SKM-1 treated with dmso at 0.1 percent for 144 hours (cell line): Measurements from ENCODE around the gene CELA1.
"Not testable (repeated sequence)": the region's sequence is repeated elsewhere in the genome, so short reads cannot be mapped to it uniquely, and the experiment has no call there.

Experiments used
- DNase-seq: peaks from one replicate; lab custom pipeline; 2025; ENCODE audit not compliant: unreplicated experiment; lab: John Stamatoyannopoulos, UW

CELA1 gene

DNA sequence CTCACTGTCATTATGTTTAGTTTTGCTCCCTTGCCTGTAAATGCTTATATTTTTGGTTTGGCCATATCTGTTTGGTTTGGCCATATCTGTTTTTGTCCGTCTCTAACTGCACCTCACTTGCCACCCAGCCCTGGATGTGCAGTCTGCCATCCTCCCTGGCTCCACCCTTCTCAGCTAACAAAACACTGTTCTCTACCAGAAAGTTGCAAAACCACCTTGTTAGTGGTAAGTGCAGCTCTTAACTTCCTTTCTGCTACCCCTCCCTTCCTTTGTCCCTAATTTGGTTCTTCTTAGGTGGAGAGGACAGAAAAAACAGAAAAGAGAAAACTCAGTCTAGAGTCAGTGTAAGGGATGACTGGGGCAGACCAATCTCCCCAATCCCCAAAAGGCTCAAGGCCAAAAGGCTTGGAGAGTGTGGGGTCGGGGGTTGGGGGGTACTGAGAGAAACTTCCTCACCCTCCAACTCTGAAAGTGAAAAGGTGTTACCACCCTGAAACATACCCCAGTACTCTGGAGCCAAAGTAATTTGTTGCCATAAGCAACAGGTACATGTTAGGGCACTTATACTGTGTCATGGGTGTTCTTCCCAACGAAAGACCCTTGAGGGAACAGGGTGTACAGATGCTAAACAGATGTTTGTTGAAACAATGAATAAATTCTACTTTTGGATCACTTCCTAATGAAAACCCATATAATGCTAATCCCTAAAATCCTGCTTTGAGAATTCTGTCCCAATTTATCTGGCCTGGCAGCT lies 27.5 kb downstream of the CELA1 start:
- peak; percentile 74 for DNase-seq

DNA sequence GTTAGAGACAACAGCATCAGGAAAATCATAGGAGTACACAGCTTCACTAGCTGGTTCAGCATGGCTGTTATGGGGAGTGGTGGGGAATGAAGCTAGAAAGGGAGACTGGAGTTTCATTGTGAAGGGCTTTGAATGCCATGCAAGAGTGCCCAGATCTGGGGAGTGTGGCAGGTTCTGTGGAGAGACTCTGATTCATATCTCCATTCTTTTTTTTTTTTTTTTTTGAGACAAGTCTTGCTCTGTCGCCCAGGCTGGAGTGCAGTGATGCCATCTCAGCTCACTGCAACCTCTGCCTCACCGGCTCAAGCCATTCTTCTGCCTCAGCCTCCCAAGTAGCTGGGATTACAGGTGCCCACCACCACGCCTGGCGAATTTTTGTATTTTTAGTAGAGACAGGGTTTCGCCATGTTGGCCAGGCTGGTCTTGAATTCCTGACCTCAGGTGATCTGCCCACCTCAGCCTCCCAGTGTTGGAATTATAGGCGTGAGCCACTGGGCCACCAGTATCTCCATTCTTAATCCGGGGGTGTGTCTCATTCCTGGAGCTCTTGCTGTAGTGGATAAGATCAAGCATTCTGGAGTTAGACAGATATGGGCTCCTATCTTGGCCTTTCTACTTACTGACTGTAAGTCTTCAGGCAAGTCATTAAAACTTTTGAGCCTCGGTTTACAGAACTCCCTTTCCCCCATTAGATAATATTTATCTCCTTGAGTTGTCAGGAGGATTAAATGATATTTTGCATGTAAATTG lies 28.2 kb downstream of the CELA1 start:
- not testable (repeated sequence) for DNase-seq

DNA sequence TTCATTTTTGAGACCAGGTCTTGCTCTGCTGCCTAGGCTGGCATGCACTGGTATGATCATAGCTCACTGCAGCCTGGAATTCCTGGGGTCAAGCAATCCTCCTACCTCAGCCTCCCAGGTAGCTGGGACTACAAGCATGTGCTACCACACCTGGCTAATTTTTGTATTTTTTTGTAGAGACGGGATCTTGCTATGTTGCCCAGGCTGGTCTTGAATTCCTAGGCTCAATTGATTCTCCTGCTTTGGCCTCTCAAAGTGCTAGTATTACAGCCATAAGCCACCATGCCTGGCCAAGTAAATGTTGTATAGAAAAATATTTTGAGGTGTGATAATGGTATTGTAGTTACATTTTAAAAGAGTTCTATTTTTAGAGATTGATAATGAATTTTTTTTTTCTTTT lies 35.1 kb downstream of the CELA1 start:
- DNase-seq = no peak

DNA sequence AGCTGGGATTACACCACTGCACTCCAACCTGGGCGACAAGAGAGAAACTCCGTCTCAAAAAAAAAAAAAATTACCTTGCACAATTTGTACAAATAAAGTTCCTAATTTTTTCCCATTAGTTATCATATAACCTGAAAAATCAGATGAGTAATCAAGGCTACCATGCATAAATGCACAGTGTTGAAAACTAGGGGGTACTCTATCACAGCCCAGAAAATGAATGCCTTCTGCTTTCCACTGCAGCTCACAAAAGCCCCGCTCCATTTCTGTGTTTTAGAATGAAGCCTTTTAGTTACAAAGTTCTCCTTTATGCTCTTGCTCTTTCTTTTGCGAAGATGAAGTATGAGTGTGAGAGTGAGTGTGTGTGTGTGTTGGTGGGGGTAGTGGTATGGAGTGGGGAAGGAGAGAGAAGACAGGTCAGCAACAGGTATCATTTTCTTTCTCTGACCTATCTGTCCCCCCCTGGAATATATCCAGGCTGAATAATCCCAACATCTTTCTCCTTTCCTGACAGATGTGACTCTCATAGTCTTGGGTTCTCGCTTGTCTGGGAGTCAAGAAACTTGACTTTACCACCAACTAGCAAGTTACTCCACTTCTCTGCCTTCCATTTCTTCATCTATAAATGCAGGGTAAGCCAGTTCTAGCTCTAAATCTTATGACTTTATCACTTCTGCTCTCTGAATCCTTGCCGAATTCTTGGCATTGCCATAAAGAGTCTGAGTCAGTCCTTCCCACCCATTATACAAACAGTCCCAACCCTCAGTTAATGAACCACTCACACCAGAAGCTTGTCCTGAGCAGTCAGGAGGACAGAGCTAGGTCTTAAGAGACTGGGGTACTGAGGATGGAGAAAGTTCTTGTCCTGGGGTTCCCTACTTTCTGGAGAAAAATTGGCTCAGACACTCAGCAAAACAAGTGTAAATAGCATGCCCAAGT lies 38.6 kb downstream of the CELA1 start:
- DNase-seq = no peak

DNA sequence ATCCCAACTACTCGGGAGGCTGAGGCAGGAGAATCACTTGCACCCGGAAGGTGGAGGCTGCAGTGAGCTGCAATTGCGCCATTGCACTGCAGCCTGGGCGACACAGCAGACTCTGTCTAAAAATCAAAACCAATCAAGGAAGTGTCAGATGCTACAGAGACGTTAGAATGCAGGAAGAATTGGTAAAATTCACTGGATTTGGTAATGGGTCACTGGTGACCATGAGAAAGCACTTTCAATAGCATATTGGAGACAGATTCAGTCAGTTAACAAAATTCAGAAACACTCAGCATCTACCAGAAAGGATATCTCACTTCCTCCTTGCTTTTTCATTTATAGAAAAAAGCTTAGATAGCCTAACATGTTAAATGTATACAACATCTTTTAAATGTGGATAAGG lies 40.0 kb downstream of the CELA1 start:
- DNase-seq = no peak

DNA sequence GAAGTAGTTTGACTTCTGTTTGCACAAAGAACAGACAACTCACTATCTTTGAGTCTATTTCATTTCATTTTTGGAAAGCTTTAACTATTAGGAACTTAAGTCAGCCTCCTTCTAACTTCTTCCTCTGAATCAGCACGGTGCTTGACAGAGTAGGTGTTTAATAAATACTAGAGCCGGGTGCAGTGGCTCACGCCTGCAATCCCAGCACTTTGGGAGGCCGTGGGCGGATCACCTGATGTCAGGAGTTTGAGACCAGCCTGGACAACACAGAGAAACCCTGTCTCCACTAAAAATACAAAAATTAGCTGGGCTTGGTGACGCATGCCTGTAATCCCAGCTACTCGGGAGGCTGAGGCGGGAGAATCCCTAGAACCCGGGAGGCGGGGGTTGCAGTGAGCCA lies 45.7 kb downstream of the CELA1 start:
- not testable (repeated sequence) for DNase-seq

DNA sequence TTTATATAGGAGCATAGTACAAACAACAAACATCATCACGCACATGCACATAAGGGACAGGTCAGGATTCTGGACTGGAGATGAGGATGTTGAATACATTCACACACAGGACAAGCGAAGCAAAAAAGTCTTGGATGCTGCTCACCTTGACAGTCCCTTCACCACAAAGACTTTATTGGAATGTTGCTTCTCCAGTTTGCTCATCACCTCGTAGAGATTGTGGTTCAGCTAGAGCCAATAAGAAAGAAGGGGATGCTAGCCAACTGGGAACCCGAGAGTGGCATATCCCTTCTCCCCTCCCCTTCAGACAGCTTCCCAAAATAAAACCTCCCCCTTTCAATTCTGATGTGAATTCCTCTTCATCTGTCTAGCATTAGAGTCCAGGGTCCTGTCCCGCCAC lies 50.8 kb downstream of the CELA1 start:
- DNase-seq = no peak

DNA sequence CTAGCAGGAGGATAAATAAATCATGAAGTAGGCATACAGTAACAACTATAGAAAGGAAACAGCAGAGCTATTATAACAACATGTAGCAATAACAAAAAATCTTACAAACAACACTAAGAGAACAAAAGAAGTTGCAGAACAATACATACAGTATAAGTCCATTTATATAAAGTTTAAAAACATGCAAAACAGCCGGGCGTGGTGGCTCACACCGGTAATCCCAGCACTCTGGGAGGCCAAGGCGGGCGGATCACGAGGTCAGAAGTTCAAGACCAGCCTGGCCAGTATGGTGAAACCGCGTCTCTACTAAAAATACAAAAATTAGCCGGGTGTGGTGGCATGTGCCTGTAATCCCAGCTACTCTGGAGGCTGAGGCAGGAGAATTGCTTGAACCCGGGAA lies 52.4 kb downstream of the CELA1 start:
- DNase-seq = not testable (repeated sequence)

DNA sequence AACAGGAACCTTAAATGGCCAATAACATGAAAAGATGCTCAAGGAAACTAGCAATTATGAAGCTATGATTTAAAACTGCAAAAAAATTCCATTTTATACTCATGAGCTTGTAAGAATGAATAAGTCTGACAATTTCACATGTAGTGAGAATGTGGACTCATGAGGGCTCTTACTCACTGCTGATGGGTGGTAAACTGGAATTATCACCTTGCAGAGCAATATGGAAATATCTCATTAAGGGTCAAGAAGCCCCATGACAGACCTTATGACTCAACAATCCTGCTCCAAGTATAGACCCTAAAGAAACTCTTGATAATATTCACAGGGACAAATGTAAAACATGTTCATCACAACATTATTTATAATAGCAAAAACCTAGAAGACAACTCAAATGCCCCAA lies 52.8 kb downstream of the CELA1 start:
- DNase-seq = no peak

DNA sequence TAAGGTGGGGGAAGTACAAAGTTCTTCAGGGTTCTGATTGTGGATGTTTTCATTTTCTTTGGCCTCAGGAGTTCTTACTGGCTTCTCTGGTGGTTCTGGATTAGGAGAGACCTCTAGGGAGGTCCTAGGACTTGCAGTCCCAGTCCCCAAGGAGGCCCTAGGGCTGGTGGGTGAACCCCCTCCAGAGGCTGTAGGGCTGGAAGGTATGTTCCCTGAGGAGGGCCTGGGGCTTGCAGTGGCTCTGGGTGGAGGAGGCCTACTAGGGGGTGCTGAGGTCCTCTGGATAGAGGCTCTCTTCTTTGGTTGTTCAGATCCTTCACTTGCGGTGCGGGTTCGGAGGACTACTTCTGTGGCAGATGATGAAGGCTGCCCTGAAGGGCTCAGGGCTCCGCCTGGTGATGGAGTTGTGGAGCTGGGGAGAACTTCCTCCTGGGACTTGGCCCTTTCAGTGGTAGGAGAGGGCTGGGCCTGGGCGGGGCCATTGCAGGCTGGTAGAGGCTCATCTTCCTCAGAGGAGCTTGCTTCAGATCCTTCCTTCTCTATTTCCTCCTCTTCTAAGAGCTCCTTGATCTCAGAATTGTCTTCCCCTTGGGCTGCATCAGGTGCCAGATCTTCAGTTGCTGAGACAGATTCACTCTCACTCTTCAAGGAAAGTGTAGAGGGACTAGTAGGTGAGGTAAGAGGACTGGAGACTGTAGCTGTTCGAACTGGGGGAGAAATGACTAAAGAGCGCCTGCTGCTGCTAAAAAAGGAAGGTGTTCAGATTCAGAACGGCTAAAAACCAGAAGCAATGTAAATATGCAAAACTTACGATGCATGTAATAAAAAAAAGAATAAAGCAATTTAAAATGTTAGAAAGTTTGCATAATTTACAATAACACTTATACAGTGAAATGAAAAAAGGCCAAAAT lies 54.6 kb downstream of the CELA1 start:
- peak; percentile 26 for DNase-seq

DNA sequence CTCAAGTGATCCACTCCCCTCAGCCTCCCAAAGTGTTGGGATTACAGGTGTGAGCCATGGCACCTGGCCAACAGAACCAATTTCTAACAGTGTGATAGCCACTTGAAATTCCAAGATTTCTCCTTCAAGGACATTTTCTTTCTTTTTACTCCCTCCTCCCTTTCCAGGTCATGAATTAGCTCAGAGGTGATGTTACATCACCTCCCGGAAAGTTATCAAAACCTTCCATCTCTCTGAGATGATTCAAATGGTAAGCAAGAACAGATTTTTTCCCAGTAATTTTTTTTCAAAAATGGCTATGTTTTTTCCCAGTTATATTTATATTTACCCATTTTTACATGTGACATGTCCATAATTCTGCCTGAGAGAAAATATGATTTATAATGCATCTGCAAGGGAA lies 60.6 kb downstream of the CELA1 start:
- no peak for DNase-seq

DNA sequence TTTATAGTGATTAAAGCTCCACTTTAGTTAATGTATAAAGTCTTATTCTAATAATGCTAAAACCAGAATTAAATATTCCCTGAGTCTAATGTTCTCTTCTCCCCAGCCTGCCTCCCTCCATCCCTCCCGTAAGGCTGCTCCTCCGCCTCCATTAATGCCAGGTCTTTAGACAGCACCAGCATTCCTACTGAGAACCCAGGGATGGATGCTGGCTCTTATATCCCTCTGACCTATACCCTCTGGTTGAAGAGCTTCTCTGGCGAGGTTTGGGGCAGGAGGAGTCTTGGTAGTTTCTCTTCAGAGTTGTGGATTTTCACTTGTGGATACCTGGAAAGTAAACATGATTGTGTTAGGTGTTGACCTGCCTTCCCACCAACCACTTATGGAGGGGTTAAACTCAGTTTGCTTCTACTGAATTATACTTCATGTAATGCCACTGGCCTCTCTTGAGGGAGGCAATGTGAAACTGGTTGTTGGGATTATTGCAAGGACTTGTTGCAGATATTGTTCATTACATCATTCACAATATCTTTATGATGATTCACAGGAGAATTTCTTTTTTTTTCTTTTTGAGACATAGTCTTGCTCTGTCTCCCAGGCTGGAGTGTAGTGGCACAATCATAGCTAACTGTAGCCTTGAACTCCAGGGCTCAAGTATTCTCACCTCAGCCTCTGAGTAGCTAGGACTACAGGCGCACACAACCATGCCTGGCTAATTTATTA lies 65.1 kb downstream of the CELA1 start:
- no peak for DNase-seq
